ENCODE measurements around the gene CFAP100. TPM values are rescaled to one million over a fixed set of nuclear protein-coding genes. Genes with fewer than 3 reads are reported as not detected.

Gene CFAP100
- 1 to 10 TPM in 1 of 4 donors, not detected in 3; 6.1 TPM for total RNA-seq

GRCh38 chr3:126394179-126394976 is at the start of gene CFAP100:
Gene CFAP100 (plus strand): TSS chr3:126394909. CDS start chr3:126396001, 1,092 bp downstream.
- peaks cover 0 to 14% (median 4%) of the 10 kb centered on the region in 4 donors for H3K4me1 ChIP-seq
- WGBS, 2 donors = 42% methylated on average over 33 to 34 of the region's 43 CpGs
- DNase-seq (ENCODE audit: low spot score in 2 of 2) = peak in 1 of 2 donors; percentile 35
- no peaks in the 10 kb centered on the region for H3K36me3 ChIP-seq
- H3K27me3 ChIP-seq = peaks cover 0 to 3% of the 10 kb centered on the region in 2 donors
- peaks cover 0 to 10% (median 0%) of the 10 kb centered on the region in 4 donors for H3K9me3 ChIP-seq
- TF ChIP-seq POLR2A (IDR thresholded peaks at IDR 0.05) (no peak), EP300 (IDR thresholded peaks at IDR 0.05) (peak in 1 of 2 donors; percentile 41)
- peak within 1 kb of the TSS in 1 of 4 donors; percentile 56 for H3K27ac ChIP-seq
- H3K4me3 ChIP-seq = peak within 1 kb of the TSS in 2 of 4 donors; percentile 9 to 45

GRCh38 chr3:126345231-126345630 is 49.5 kb upstream of the CFAP100 start:
- peaks cover 0 to 3% (median 0%) of the 10 kb centered on the region in 4 donors for H3K9me3 ChIP-seq
- 67 to 78% methylated on average over 7 of the region's 7 CpGs for WGBS, 2 donors
- no peak overlapping the region for H3K4me3 ChIP-seq
- no peak for DNase-seq (ENCODE audit: low spot score in 2 of 2)
- peaks cover 0 to 91% (median 7%) of the 10 kb centered on the region in 3 donors for H3K36me3 ChIP-seq
- H3K27me3 ChIP-seq = no peaks in the 10 kb centered on the region
- peaks cover 3 to 81% (median 38%) of the 10 kb centered on the region in 4 donors for H3K4me1 ChIP-seq
- no peak for TF ChIP-seq CTCF (IDR thresholded peaks at IDR 0.05)
- TF ChIP-seq POLR2A (IDR thresholded peaks at IDR 0.05) = no peak
- no peak for TF ChIP-seq EP300 (IDR thresholded peaks at IDR 0.05)
- H3K27ac ChIP-seq = peak overlapping the region; percentile 17 to 100 (median 90)

- Histone ChIP-seq H3K36me3 (peaks cover 0 to 91% (median 7%) of the 10 kb centered on the region in 3 donors), H3K9me3 (no peaks in the 10 kb centered on the region), H3K27ac (peak overlapping the region; percentile 64 to 100 (median 90)), H3K4me3 (no peak overlapping the region), H3K27me3 (no peaks in the 10 kb centered on the region), H3K4me1 (peaks cover 3 to 83% (median 42%) of the 10 kb centered on the region in 4 donors)
- TF ChIP-seq EP300 (IDR thresholded peaks at IDR 0.05) = peak in 1 of 2 donors; percentile 5
- no peak for TF ChIP-seq POLR2A (IDR thresholded peaks at IDR 0.05)
- TF ChIP-seq CTCF (IDR thresholded peaks at IDR 0.05) = no peak
- WGBS, 2 donors = 90 to 91% methylated on average over 5 of the region's 5 CpGs
- no peak for DNase-seq (ENCODE audit: low spot score in 2 of 2)
Measured at GRCh38 chr3:126345641-126346460, 48.9 kb upstream of the CFAP100 start.

GRCh38 chr3:126346466-126346865 is 48.2 kb upstream of the CFAP100 start:
- Histone ChIP-seq H3K9me3 (no peaks in the 10 kb centered on the region), H3K4me1 (peaks cover 3 to 89% (median 48%) of the 10 kb centered on the region in 4 donors), H3K36me3 (peaks cover 0 to 91% (median 10%) of the 10 kb centered on the region in 3 donors), H3K4me3 (no peak overlapping the region), H3K27ac (peak overlapping the region; percentile 64 to 100 (median 90)), H3K27me3 (no peaks in the 10 kb centered on the region)
- TF ChIP-seq EP300 (IDR thresholded peaks at IDR 0.05) (no peak), CTCF (IDR thresholded peaks at IDR 0.05) (no peak), POLR2A (IDR thresholded peaks at IDR 0.05) (no peak)
- WGBS, 2 donors = 83 to 92% methylated on average over 1 to 2 of the region's 2 CpGs
- no peak for DNase-seq (ENCODE audit: low spot score in 2 of 2)

- WGBS, 2 donors = 56 to 61% methylated on average over 8 of the region's 8 CpGs
- Histone ChIP-seq H3K9me3 (no peaks in the 10 kb centered on the region), H3K27me3 (no peaks in the 10 kb centered on the region), H3K4me3 (no peak overlapping the region), H3K36me3 (peaks cover 0 to 92% (median 15%) of the 10 kb centered on the region in 3 donors), H3K4me1 (peaks cover 3 to 97% (median 59%) of the 10 kb centered on the region in 4 donors), H3K27ac (peak overlapping the region; percentile 66 to 100 (median 96))
- peak in 1 of 2 donors; percentile 13 for DNase-seq (ENCODE audit: low spot score in 2 of 2)
- TF ChIP-seq CTCF (IDR thresholded peaks at IDR 0.05) (no peak), EP300 (IDR thresholded peaks at IDR 0.05) (peak; percentile 84 to 98), POLR2A (IDR thresholded peaks at IDR 0.05) (peak in 1 of 2 donors; percentile 50)
Measured at GRCh38 chr3:126347543-126348161, 47.1 kb upstream of the CFAP100 start.

Data from tibial nerve (tissue), 4 donors.